GM18526 (cell line): ENCODE results near the gene SPACA5.
A peak's percentile ranks its signal among the peaks of the same experiment; 100 is the strongest.
"Not testable (repeated sequence)": the region's sequence is repeated elsewhere in the genome, so short reads cannot be mapped to it uniquely, and the experiment has no call there.

Source experiments
- POLR2A ChIP-seq: IDR thresholded peaks from 3 replicates; pipeline ENCODE4 v1.6.1; 2011; ENCODE audit not compliant: insufficient read length; ENCODE audit errors: extremely low read depth

SPACA5 gene

DNA sequence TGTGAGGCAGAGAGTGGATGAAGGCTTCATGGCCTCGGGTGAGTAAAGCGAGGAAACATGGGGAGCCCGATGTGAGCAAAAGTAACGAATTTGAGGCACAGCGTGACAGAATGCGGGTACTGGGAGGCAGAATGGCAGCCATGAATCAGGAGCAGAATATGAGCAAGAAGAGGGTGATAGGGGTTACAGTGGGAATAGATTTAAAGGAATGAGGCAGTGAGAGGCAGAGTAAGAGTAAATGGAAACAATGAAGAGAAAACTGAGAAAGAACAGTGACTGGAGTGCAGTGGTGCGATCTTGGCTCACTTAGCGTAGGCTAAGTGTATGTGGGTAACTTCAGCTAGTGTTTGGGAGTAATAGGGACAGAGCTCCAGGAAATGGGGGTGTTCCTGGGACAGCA is at the start of gene SPACA5:
Gene SPACA5 (plus strand): TSS at position 301 of the 400 bp plus-strand sequence. CDS start 815 bp downstream, outside the sequence.
- TF ChIP-seq POLR2A, result not testable (repeated sequence)

DNA sequence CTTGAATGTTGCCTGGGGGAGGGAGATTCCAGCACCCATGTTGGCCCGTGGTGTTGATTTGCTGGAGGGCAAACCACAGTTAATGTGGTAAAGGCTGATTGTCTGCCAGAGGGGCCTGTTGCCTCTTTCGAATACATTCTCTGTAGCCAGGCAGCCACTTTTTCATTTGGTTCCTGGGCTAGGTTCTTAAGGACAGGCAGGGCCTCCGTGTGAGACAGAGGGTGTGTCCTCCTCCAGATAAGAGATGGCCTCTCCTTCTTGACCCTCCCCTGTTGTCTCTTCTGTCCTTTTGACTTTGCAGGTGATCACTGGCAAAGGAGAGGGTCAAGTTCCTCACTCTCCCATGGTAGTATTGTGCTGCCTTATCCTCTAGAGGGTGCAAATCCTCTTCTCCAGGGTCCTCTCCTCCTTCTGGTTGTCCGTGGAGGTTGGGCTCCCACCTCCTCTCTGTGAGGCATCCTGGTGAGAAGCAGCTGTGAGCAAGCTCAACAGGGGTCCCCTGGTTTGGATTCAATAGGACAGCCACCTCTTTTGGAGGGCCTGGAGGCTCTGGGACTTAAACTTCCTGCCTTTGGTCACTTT is 47.9 kb upstream of the SPACA5 start:
- TF ChIP-seq POLR2A, result no peak

DNA sequence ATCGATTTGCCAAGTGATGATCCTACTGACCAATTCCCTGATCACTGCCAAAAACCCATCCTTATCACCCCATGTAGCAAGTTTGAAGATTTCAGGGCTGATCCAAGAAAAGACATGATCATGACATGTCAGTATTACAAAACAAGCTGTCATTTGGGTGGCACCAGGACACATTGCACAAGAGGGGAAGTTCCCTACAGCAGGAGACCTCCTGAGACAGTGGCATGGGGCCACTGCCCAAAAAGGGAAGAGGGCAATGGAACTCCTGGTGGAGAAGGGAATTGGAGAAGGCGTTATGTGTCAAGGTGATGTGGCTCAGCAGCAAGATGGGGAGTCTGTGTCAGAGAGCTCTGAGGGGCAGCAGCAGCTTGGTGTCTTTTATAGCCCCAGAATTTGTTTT is 46.4 kb upstream of the SPACA5 start:
- TF ChIP-seq POLR2A, result no peak

DNA sequence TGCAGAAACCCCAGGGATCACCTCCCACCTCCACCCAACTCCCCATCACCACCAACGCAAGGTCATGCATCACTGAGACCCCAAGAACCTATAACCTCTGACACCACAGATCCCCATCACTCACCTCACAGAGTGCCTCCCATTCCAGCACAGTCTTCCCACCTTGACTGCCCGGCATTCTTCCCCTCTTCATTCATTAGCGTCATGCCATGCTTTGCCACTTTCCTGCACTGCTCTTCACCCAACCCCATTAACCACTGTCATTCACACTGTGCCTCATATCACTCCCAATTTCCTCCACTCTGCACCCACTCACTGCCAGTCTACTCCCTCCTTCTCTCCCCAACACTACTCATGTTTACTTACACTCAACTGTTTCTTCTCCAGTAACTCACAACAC is 33.6 kb upstream of the SPACA5 start:
- TF ChIP-seq POLR2A, result no peak

DNA sequence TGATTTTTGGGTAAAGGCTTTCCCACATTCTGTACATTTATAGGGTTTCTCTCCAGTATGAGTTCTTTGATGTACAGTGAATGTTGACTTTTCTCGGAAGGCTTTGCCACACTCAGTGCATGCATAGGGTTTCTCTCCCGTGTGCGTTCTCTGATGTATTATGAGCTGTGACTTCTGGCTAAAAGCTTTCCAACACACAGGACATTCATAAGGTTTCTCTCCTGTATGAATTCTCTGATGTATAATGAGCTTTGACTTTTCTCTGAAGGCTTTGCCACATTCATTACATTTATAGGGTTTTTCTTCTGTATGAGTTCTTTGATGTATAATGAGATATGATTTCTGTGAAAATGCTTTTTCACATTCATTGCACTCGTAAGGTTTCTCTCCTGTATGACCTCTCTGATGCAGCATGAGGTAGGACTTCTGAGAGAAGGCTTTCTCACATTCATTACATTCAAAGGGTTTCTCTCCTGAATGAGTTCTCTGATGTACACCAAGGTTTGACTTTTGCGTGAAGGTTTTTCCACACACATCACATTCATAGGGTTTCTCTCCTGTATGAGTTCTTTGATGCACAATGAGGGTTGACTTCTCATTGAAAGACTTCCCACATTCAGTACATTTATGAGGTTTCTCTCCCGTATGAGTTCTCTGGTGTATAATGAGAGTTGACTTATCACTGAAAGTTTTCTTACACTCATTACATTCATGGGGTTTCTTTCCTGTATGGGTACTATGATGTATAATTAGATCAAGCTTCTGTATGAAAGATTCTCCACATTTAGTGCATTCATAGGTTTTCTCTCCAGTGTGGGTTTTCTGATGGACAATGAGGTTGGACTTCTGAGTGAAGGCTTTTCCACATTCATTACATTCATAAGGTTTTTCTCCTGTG is 30.3 kb upstream of the SPACA5 start:
- no peak for TF ChIP-seq POLR2A

DNA sequence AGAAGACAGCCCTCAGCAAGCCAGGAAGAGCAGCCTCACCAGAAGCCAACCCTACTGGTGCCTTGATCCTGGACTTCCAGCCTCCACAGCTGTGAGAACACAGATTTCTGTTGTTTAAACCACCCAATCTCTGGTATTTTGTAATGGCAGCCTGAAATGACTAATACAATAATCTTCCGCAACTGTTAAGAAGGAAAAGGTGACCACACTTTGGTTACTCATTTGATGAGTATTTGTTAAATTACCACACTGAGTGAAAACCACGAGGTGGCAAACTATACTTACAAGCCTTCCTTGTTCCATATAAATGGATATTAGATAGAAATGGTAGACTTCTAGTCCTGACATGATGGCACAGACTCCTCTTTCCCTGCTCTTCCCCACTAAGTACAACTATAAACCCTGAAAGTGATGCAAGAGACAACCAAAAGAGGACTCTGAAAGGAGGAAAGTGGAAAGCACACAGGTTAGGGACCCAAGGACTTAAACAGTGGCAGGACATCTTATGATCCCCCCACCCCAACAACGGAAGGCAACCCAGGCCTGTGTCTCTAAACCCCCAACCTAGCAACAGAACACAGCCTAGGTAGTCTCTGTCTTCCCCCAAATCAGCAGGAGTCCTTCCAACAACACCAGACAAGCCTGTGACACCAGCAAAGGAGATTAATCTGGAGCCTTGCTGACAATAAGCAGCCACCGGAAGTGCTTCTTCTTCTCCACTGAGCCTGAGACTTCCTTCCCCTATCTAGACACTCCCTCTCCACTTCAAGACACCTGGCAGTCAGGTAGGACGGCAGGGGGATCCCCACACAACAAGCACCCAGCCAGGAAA is 15.3 kb upstream of the SPACA5 start:
- no peak for TF ChIP-seq POLR2A

DNA sequence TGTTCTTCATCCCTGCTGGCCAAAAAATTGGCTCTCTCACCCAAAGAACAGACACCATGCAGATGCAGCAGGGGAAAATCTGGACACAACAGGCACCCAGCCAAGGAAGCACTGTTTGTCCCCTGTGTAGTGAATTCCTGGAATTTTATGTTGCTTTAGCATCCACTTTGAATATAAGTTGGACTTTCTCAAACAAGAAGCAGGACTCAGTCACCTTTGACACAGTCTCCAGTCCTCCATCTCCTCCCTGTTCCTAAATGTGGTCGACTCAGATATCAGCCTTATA is 14.8 kb upstream of the SPACA5 start:
- TF ChIP-seq POLR2A, result no peak

DNA sequence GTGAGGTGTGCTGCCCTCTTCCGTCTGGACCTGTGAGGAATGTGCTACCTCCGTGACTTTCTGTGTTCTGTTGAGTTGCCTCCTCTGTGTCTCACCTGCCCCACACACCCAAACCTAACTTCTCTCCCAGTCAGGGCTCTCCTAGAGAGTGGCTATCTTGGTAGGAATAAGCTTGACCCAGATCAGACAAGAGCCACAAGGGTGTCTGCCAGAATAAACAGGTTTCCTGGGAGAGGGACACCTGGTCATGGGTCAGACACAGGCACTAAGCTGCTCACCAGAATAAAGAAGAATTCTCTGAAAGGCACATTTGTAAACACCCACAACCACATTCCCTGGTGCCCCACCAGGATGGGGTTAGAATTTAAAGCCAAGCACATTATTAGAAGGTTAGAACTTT is 14.1 kb upstream of the SPACA5 start:
- no peak for TF ChIP-seq POLR2A

DNA sequence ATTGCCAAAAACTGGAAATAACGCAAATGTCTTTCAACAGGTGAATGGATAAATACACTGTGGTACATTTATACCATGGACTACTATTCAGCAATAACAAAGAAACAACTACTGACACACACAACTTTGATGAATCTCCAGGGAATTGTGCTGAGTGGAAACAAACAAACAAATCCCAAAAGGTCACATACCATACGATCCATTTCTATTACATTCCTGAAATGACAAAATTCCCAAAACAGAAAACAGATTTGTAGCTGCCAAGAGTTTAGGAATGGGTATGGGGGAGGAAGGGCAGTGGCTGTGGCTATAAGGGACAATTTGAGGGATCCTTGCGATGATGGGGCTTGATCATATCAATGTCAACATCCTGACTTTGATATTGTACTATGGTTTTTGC is 5.5 kb upstream of the SPACA5 start:
- TF ChIP-seq POLR2A, result no peak

DNA sequence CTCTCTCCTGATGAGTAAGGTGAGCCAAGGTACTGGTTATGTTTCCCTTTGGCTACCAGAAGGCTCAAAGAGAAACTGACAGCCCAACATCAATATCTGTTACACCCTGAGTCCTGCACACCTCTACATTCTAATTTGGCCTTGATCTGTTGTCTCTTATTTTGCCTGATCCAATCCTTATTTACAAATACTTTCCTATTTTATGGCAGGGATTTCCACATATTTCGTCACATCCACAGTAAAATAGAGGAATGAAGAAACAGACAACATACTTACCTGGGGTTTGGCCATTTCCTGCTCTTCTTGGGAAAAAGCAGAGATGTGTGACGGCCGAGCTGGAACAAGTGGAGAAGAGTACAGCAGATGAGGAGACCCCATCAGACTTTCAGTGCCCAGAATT is 4.5 kb upstream of the SPACA5 start:
- TF ChIP-seq POLR2A, result no peak

DNA sequence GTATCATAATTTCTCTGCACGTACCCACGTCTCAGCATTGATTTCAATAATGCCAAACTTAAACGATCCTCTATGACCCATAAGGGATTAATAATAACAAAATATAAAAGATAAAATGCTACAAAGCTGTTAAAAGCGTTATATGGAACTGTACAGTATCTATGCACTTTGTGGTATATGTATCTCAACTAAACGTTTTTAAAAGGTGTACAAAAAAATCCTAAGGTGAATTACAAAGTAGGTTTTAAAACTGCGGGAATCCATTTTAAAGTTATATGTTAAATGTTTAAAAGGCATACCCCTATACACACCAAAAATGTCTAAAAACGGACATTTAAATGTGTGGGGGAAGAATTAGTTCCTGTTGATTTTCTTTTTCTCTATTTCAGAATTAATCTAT is 3.9 kb upstream of the SPACA5 start:
- no peak for TF ChIP-seq POLR2A

DNA sequence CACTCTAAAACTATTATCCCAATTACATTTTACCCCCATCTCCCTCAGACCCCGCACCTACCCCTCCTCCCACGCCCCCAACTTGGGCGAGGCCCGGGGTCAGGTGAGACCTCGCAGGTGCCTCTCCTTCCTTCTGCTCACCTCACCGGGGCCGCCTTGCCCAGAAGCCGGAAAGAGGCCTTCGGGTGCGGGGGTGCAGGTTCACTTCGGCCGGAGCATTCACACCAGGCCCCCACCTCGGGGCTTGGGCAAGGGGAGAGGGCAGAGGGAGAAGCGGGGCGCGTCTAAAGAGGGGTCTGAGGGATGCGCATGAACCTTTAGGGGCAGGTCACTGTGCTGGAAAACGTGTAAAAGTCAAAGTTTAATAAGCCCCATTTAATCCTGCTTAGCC is 3.4 kb upstream of the SPACA5 start:
- TF ChIP-seq POLR2A, result no peak

DNA sequence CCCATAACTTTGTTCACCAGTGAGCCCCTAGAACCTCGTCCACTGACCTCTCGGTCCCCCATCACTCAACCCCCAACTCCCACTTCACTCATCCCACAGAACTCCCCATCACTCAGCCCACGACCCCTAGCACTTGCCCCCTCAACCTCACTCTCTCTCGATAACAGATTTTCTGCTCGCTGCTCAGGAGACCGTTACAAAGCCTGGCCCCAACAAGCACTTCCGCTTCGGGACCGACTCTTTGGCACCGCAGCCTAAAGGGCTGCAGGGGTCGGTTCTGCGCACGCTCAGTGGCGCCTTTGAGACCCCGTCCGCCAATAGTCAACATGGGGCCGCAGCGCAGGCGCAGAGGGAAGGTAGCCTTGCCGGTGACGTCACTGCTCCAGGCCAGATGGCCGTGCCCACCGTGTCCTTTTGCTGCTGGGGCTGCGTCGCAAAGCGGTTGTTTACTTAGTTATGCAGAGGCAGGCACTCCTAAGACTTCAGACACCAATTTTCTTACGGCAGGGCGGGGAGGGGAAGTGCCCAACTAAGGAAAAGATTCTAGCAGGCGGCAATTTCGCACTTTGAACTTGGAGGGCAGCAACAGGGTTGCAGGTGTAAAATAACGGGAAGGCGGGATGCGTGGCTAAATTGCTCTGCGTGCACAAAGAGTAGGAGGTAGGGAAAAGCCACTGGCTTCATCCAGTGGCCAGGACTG is 2.9 kb upstream of the SPACA5 start, which contains the start of gene ZNF182:
Gene ZNF182 (minus strand): TSS at position 232 of the 700 bp plus-strand sequence. CDS start 1,380 bp downstream, outside the sequence.
- peak; percentile 79 for TF ChIP-seq POLR2A

DNA sequence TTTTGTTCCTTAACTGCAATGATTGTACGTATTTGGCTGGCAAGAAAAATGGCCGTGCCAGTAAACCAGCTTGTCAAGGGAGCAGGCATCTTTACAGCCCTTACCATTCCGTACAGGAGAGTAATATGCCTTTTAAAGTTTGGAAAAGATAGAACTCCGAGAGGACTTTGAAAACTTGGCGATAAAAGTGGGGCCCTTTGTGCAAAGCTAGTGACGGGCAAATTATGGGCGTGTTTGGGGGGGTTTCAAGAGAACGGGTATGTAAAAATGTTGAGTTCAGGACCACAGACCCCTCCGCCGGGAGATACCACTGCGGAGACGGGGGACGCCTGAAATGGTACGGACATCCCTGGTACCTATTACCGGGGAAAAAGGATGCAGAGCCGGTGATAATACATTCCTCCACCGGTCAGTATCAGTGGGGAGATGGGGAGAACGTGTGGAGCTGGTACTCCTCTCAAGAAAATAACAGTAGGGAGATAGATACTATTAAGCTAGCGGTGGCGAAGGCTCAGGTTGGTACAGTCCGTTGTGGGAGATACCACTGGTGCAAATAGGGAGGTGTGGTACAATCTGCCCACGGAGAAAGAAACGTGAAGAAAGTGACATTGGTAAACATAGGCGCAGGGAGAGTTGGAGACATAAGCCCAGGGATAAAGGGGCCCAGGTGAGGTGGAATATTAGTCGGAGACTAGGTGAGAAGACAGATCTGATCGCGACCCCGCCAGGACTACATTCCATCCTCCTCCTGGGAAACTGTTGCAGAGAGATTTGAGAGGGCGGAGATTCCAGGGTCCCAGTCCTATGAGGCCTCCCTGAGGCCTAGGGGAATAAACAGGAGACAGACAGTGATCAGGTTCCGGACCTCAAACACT is 14.5 kb downstream of the SPACA5 start:
- no peak for TF ChIP-seq POLR2A
